ENCODE results near the gene KCNK6.

DNA sequence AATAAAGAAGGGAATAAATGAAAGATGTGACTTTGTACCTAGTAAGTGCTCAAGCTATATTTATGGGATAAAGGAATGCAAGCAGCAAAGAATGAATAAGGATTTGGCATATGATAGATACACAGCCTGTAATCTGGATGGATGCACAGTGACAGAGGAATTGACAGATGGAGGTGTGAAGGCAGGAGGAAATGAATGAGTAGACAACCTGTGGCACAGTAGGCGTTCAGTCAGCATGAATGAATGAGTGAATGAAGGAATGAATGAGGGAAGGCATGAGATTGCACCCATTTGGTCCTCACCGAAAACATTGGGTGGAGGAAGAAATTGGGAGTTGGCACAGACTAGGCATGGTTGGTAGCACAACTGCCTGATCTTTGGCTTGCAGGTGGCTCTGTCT is 49.9 kb downstream of the KCNK6 start:
- TF ChIP-seq CTCF (IDR thresholded peaks at IDR 0.05): no peak
- TF ChIP-seq POLR2A (IDR thresholded peaks at IDR 0.05): no peak

Measured in lower leg skin (tissue), 3 donors.